ENCODE data around the gene OR4D9. TPM values are rescaled to one million over a fixed set of nuclear protein-coding genes. Genes with fewer than 3 reads are reported as not detected.
"Not testable (repeated sequence)": the region's sequence is repeated elsewhere in the genome, so short reads cannot be mapped to it uniquely, and the experiment has no call there.

OR4D9 gene
- total RNA-seq (2014; rRNA removed; shearing (Covaris generic); ENCODE audit: low replicate concordance), result not detected in 2 replicates

- DNase-seq (ENCODE audit: low read depth), result no peak
These were observed at the start of gene OR4D9 for GRCh38 chr11:59510941-59511589. TSS of gene OR4D9 (plus strand) at chr11:59511539. CDS start at chr11:59514913, 3,374 bp downstream.

GRCh38 chr11:59463190-59463641, 48.1 kb upstream of the OR4D9 start:
- in situ Hi-C loops (cut with HindIII; ENCODE audit: low pct_unique_long_range_greater_than_20kb, low sequenced_read_pairs), result no loop called here
- no peak for DNase-seq (ENCODE audit: low read depth)

More at GRCh38 chr11:59510941-59511589, at the start of gene OR4D9:
- in situ Hi-C loops (cut with HindIII; ENCODE audit: low pct_unique_long_range_greater_than_20kb, low sequenced_read_pairs), result no loop called here

GRCh38 chr11:59473015-59473414, 38.3 kb upstream of the OR4D9 start, which contains the start of gene OR4D10:
TSS of gene OR4D10 (plus strand) at chr11:59473315. CDS start at chr11:59477430, 4,115 bp downstream.
- no peak for DNase-seq (ENCODE audit: low read depth)
- in situ Hi-C loops (cut with HindIII; ENCODE audit: low pct_unique_long_range_greater_than_20kb, low sequenced_read_pairs), result no loop called here

- in situ Hi-C loops (cut with HindIII; ENCODE audit: low pct_unique_long_range_greater_than_20kb, low sequenced_read_pairs), result no loop called here
- no peak for DNase-seq (ENCODE audit: low read depth)
These were observed 36.2 kb upstream of the OR4D9 start for GRCh38 chr11:59475176-59475575.

- no peak for DNase-seq (ENCODE audit: low read depth)
- in situ Hi-C loops (cut with HindIII; ENCODE audit: low pct_unique_long_range_greater_than_20kb, low sequenced_read_pairs), result no loop called here
These were observed 31.4 kb upstream of the OR4D9 start for GRCh38 chr11:59479906-59480305.

GRCh38 chr11:59480359-59480758, 31.0 kb upstream of the OR4D9 start:
- in situ Hi-C loops (cut with HindIII; ENCODE audit: low pct_unique_long_range_greater_than_20kb, low sequenced_read_pairs), result no loop called here
- DNase-seq (ENCODE audit: low read depth), result no peak

- DNase-seq (ENCODE audit: low read depth), result no peak
- in situ Hi-C loops (cut with HindIII; ENCODE audit: low pct_unique_long_range_greater_than_20kb, low sequenced_read_pairs), result no loop called here
These were observed 9.4 kb upstream of the OR4D9 start for GRCh38 chr11:59501931-59502330.

GRCh38 chr11:59503276-59503675, 8.1 kb upstream of the OR4D9 start, which contains the start of gene OR4D11:
TSS of gene OR4D11 (plus strand) at chr11:59503576. CDS start at chr11:59503576, 0 bp downstream.
- in situ Hi-C loops (cut with HindIII; ENCODE audit: low pct_unique_long_range_greater_than_20kb, low sequenced_read_pairs), result no loop called here
- no peak for DNase-seq (ENCODE audit: low read depth)

- in situ Hi-C loops (cut with HindIII; ENCODE audit: low pct_unique_long_range_greater_than_20kb, low sequenced_read_pairs), result no loop called here
These were observed 336 bp downstream of the OR4D9 start for GRCh38 chr11:59511675-59512074.

GRCh38 chr11:59520139-59520538, 8.8 kb downstream of the OR4D9 start:
- in situ Hi-C loops (cut with HindIII; ENCODE audit: low pct_unique_long_range_greater_than_20kb, low sequenced_read_pairs); DNase-seq (ENCODE audit: low read depth): not testable (repeated sequence)

More at GRCh38 chr11:59511675-59512074, 336 bp downstream of the OR4D9 start:
- DNase-seq (ENCODE audit: low read depth), result no peak

- in situ Hi-C loops (cut with HindIII; ENCODE audit: low pct_unique_long_range_greater_than_20kb, low sequenced_read_pairs), result no loop called here
- DNase-seq (ENCODE audit: low read depth), result no peak
These were observed 9.4 kb downstream of the OR4D9 start for GRCh38 chr11:59520741-59521140.

- no peak for DNase-seq (ENCODE audit: low read depth)
- in situ Hi-C loops (cut with HindIII; ENCODE audit: low pct_unique_long_range_greater_than_20kb, low sequenced_read_pairs), result no loop called here
These were observed 12.2 kb downstream of the OR4D9 start for GRCh38 chr11:59523541-59523940.

- no peak for DNase-seq (ENCODE audit: low read depth)
- in situ Hi-C loops (cut with HindIII; ENCODE audit: low pct_unique_long_range_greater_than_20kb, low sequenced_read_pairs), result no loop called here
These were observed 17.4 kb downstream of the OR4D9 start for GRCh38 chr11:59528711-59529110.

- in situ Hi-C loops (cut with HindIII; ENCODE audit: low pct_unique_long_range_greater_than_20kb, low sequenced_read_pairs), result no loop called here
- no peak for DNase-seq (ENCODE audit: low read depth)
These were observed 21.3 kb downstream of the OR4D9 start for GRCh38 chr11:59532620-59533019.

GRCh38 chr11:59534676-59535075, 23.3 kb downstream of the OR4D9 start:
- in situ Hi-C loops (cut with HindIII; ENCODE audit: low pct_unique_long_range_greater_than_20kb, low sequenced_read_pairs), result no loop called here
- no peak for DNase-seq (ENCODE audit: low read depth)

- DNase-seq (ENCODE audit: low read depth), result no peak
- in situ Hi-C loops (cut with HindIII; ENCODE audit: low pct_unique_long_range_greater_than_20kb, low sequenced_read_pairs), result no loop called here
These were observed 30.9 kb downstream of the OR4D9 start for GRCh38 chr11:59542142-59542810.

GRCh38 chr11:59543713-59544112, 32.4 kb downstream of the OR4D9 start:
- DNase-seq (ENCODE audit: low read depth); in situ Hi-C loops (cut with HindIII; ENCODE audit: low pct_unique_long_range_greater_than_20kb, low sequenced_read_pairs): not testable (repeated sequence)

- in situ Hi-C loops (cut with HindIII; ENCODE audit: low pct_unique_long_range_greater_than_20kb, low sequenced_read_pairs), result no loop called here
- DNase-seq (ENCODE audit: low read depth), result no peak
These were observed 33.5 kb downstream of the OR4D9 start for GRCh38 chr11:59544869-59545178.

GRCh38 chr11:59545179-59546020, 34.1 kb downstream of the OR4D9 start:
- DNase-seq (ENCODE audit: low read depth), result peak; percentile 88
- in situ Hi-C loops (cut with HindIII; ENCODE audit: low pct_unique_long_range_greater_than_20kb, low sequenced_read_pairs), result no loop called here
